IMR-90 (cell line): Measurements from ENCODE around the gene ADGRF3. TPM values are rescaled to one million over a fixed set of nuclear protein-coding genes. Genes with fewer than 3 reads are reported as not detected.
A peak's percentile ranks its signal among the peaks of the same experiment; 100 is the strongest.

Experiments used
- ATAC-seq: fragments of 200-7000 bp; cut with Tn5 transposase; 2 replicates; pipeline ENCODE4 v1.9.1; 2020; ENCODE audit warnings: low read depth, mild to moderate bottlenecking, moderate library complexity
- BruUV-seq: library from RNA; stranded (reverse); fragments of 400-500 nt; replicated peaks from 2 replicates; lab custom pipeline; 2021; lab: Mats Ljungman, UMichigan
- CTCF ChIA-PET: fragments of 300-600 bp; formaldehyde crosslinking; extraction: SDS; loops from one replicate; lab custom pipeline; 2021; ENCODE audit warnings: antibody characterized with exemption; lab: Yijun Ruan, JAX
- POLR2A ChIA-PET: fragments of 300-600 bp; sonication (Branson Sonifier 250); formaldehyde crosslinking; loops from one replicate; lab custom pipeline; 2022; ENCODE audit warnings: antibody characterized with exemption; ENCODE audit not compliant: unreplicated experiment; lab: Charles Lee
- DNase-seq: peaks from one replicate; pipeline ENCODE4 v3.0.0; 2013
- H2AFZ ChIP-seq: replicated peaks from 2 replicates; pipeline ENCODE3; 2013; ENCODE audit warnings: low read length, mild to moderate bottlenecking; ENCODE audit not compliant: poor library complexity
- H2AK5ac ChIP-seq: 2 replicates; pipeline ENCODE4 v1.6.1; 2013; ENCODE audit warnings: low read depth, low read length, inconsistent platforms
- H2AK9ac ChIP-seq: replicated peaks from 2 replicates; pipeline ENCODE3; 2013; ENCODE audit warnings: mild to moderate bottlenecking, low read depth, low read length, moderate library complexity; ENCODE audit not compliant: poor library complexity
- H2BK120ac ChIP-seq: 2 replicates; pipeline ENCODE4 v1.6.1; 2013; ENCODE audit warnings: low read depth, low read length, inconsistent platforms
- H2BK15ac ChIP-seq: 3 replicates; pipeline ENCODE4 v1.6.1; 2013; ENCODE audit warnings: low read depth, low read length, inconsistent platforms
- H2BK20ac ChIP-seq: 2 replicates; pipeline ENCODE4 v1.6.1; 2013; ENCODE audit warnings: low read depth, mild to moderate bottlenecking, inconsistent platforms, low read length, moderate library complexity
- H2BK5ac ChIP-seq: 2 replicates; pipeline ENCODE4 v1.6.1; 2013; ENCODE audit warnings: mild to moderate bottlenecking, low read depth, low read length, inconsistent platforms; ENCODE audit not compliant: poor library complexity, severe bottlenecking
- H3K14ac ChIP-seq: replicated peaks from 2 replicates; pipeline ENCODE4 v1.6.1; 2013; ENCODE audit warnings: low read depth, low read length, inconsistent platforms
- H3K18ac ChIP-seq: 2 replicates; pipeline ENCODE4 v1.6.1; 2013; ENCODE audit warnings: low read depth, low read length, control low read depth
- H3K23ac ChIP-seq: 2 replicates; pipeline ENCODE4 v1.6.1; 2013; ENCODE audit warnings: low read depth, low read length, inconsistent platforms
- H3K27ac ChIP-seq: 2 replicates; pipeline ENCODE4 v1.5.1; 2013; ENCODE audit warnings: mild to moderate bottlenecking, control low read depth, low read length; ENCODE audit not compliant: insufficient read depth
- H3K27me3 ChIP-seq: 2 replicates; pipeline ENCODE4 v1.6.1; 2013; ENCODE audit warnings: low read length; ENCODE audit not compliant: control insufficient read depth, insufficient read depth
- H3K36me3 ChIP-seq: 2 replicates; pipeline ENCODE4 v1.6.1; 2013; ENCODE audit warnings: low read length, mixed read lengths; ENCODE audit not compliant: control insufficient read depth, insufficient read depth
- H3K4ac ChIP-seq: 2 replicates; pipeline ENCODE4 v1.6.1; 2013; ENCODE audit warnings: low read depth, low read length, inconsistent platforms
- H3K4me1 ChIP-seq: 2 replicates; pipeline ENCODE4 v1.6.1; 2013; ENCODE audit warnings: low read length, mixed read lengths; ENCODE audit not compliant: control insufficient read depth, insufficient read depth
- H3K4me2 ChIP-seq: 2 replicates; pipeline ENCODE4 v1.6.1; 2013; ENCODE audit warnings: low read depth, mild to moderate bottlenecking, control low read depth, low read length, moderate library complexity
- H3K4me3 ChIP-seq: 2 replicates; pipeline ENCODE4 v1.5.1; 2013; ENCODE audit warnings: low read depth, mild to moderate bottlenecking, control low read depth, low read length, moderate library complexity; ENCODE audit not compliant: insufficient read depth
- H3K56ac ChIP-seq: 2 replicates; pipeline ENCODE4 v1.6.1; 2013; ENCODE audit warnings: low read length, inconsistent platforms; ENCODE audit not compliant: insufficient read depth; ENCODE audit errors: extremely low read depth
- H3K79me1 ChIP-seq, 2 experiments: 2 replicates each; pipeline ENCODE4 v1.6.1; 2013; ENCODE audit warnings: low read length in 2 of 2, inconsistent platforms in 1 of 2, low read depth in 1 of 2
- H3K9ac ChIP-seq: 2 replicates; pipeline ENCODE4 v1.6.1; 2013; ENCODE audit warnings: low read depth, low read length, control low read depth
- H3K9me1 ChIP-seq: 2 replicates; pipeline ENCODE4 v1.6.1; 2013; ENCODE audit warnings: low read length, inconsistent platforms; ENCODE audit not compliant: insufficient read depth
- H3K9me3 ChIP-seq: 2 replicates; pipeline ENCODE4 v1.6.1; 2013; ENCODE audit warnings: low read length; ENCODE audit not compliant: control insufficient read depth, insufficient read depth
- H4K20me1 ChIP-seq: 2 replicates; pipeline ENCODE4 v1.6.1; 2013; ENCODE audit warnings: low read length, inconsistent platforms; ENCODE audit not compliant: insufficient read depth
- H4K5ac ChIP-seq: 2 replicates; pipeline ENCODE4 v1.6.1; 2013; ENCODE audit warnings: mild to moderate bottlenecking, low read depth, low read length, control low read depth
- H4K8ac ChIP-seq, 2 experiments: 2 replicates each; pipeline ENCODE4 v1.6.1; 2013; ENCODE audit warnings: low read depth in 2 of 2, low read length in 2 of 2, control low read depth in 1 of 2, inconsistent platforms in 1 of 2
- H4K91ac ChIP-seq: 2 replicates; pipeline ENCODE4 v1.6.1; 2013; ENCODE audit warnings: low read depth, low read length, inconsistent platforms; ENCODE audit not compliant: insufficient read depth
- CEBPB ChIP-seq: IDR thresholded peaks from 2 replicates; pipeline ENCODE4 v1.6.1; 2012; ENCODE audit warnings: low read depth, low read length, improper control_type of control experiment
- NFE2L2 ChIP-seq: fragments of 150-350 bp; IDR thresholded peaks from 2 replicates; pipeline ENCODE4 v1.6.1; 2016; ENCODE audit warnings: low read depth, mild to moderate bottlenecking, low read length
- RAD21 ChIP-seq: IDR thresholded peaks from 2 replicates; pipeline ENCODE4 v1.6.1; 2012; ENCODE audit warnings: low read length, improper control_type of control experiment
- RFX5 ChIP-seq: IDR thresholded peaks from 2 replicates; pipeline ENCODE4 v1.8.0; 2012; ENCODE audit warnings: low read depth, mild to moderate bottlenecking, low read length, moderate library complexity
- WGBS, 2 experiments: methylation state at CpG; one replicate each; pipeline versions ENCODE4 v1.1.5 to v1.1.7; 2013; ENCODE audit warnings: missing lambda C conversion rate in 2 of 2; ENCODE audit not compliant: insufficient read length in 1 of 2; ENCODE audit errors: extremely low coverage in 2 of 2; 5-methylcytosine and 5-hydroxymethylcytosine counted together
- dilution Hi-C: fragments of 300-500 bp; cut with HindIII; formaldehyde crosslinking; loops from one replicate; pipeline ENCODE4 v1.14.3; 2018; ENCODE audit warnings: low sequenced_read_pairs; ENCODE audit not compliant: unreplicated experiment
- in situ Hi-C: fragments of 300-500 bp; cut with MboI; formaldehyde crosslinking; loops from 3 replicates; pipeline ENCODE4 v1.14.3; 2019; ENCODE audit warnings: low sequenced_read_pairs, inconsistent platforms, mixed read lengths
- intact Hi-C: fragments of 100-400 bp; cut with micrococcal nuclease; formaldehyde crosslinking; loops from 2 replicates; pipeline ENCODE4 v1.10.0; 2022
- polyA plus RNA-seq, 3 experiments: library from polyadenylated mRNA; depleted of rRNA; stranded (reverse); fragments of >200 nt; gene quantifications; 2 replicates each; pipeline ENCODE4 v1.2.3, GENCODE V29; 2012; ENCODE audit warnings: low replicate concordance in 1 of 3
- total RNA-seq: library from RNA; depleted of rRNA; stranded (reverse); fragments of >200 nt; gene quantifications from 2 replicates; pipeline ENCODE4 v1.2.3, GENCODE V29; 2012

Gene ADGRF3
- total and polyA plus RNA-seq, 2 of the 4 experiments (the other 2 are of a cell fraction) = 0.15 TPM; not detected in 1

- H2BK120ac ChIP-seq = no peak overlapping the region
- TF ChIP-seq RFX5 (no peak), RAD21 (no peak), NFE2L2 (no peak), CEBPB (no peak)
- no peak overlapping the region for H3K4me3 ChIP-seq
- H3K23ac ChIP-seq = no peak overlapping the region
- CTCF ChIA-PET = no interaction called here
- no peaks in the 10 kb centered on the region for H3K9me1 ChIP-seq
- H4K20me1 ChIP-seq = no peaks in the 10 kb centered on the region
- no peak overlapping the region for H3K9ac ChIP-seq
- in situ Hi-C loops (no loop called here), dilution Hi-C loops (no loop called here), intact Hi-C loops (no loop called here)
- ATAC-seq (no peak), DNase-seq (no peak)
- no peaks in the 10 kb centered on the region for H3K36me3 ChIP-seq
- no peak overlapping the region for H2BK15ac ChIP-seq
- H4K5ac ChIP-seq = peak overlapping the region; percentile 81; the same call in 1 of the 2 replicates
- no peak overlapping the region for H3K56ac ChIP-seq
- no peak overlapping the region for H3K14ac ChIP-seq
- no peak overlapping the region for H4K91ac ChIP-seq
- WGBS, 2 experiments = 68% methylated on average over 3 of the region's 17 CpGs; no CpG with 5 or more reads in 1 of the 2 experiments
- no peak overlapping the region for H3K27ac ChIP-seq
- no peak overlapping the region for H2BK20ac ChIP-seq
- peaks cover 12% of the 10 kb centered on the region for H3K4me1 ChIP-seq
- peak overlapping the region; percentile 85 for H2AK9ac ChIP-seq
- H3K9me3 ChIP-seq = no peaks in the 10 kb centered on the region
- H3K27me3 ChIP-seq = no peaks in the 10 kb centered on the region
- H2AK5ac ChIP-seq = no peak overlapping the region
- H3K79me1 ChIP-seq = no peaks in the 10 kb centered on the region
- H4K8ac ChIP-seq = peak overlapping the region; percentile 82 to 93; a peak in 3 of 4 replicates
- no peak overlapping the region for H3K18ac ChIP-seq
- peak overlapping the region; percentile 99 for H2AFZ ChIP-seq
- no peak overlapping the region for H3K4ac ChIP-seq
- POLR2A ChIA-PET = no interaction called here
- H2BK5ac ChIP-seq = no peak overlapping the region
- no TSS peak for BruUV-seq
- H3K4me2 ChIP-seq = peak overlapping the region; percentile 77
These were observed 48.3 kb downstream of the ADGRF3 start for GRCh38 chr2:26298286-26298637.
